HG03521 (cell line): ENCODE measurements around the gene SPINDOC.
"Not testable (repeated sequence)": the region's sequence is repeated elsewhere in the genome, so short reads cannot be mapped to it uniquely, and the experiment has no call there.

ENCODE experiments used
- ATAC-seq: cut with Tn5 transposase; IDR thresholded peaks from one replicate; pipeline ENCODE4 v1.9.1; 2021; ENCODE audit warnings: mild to moderate bottlenecking, moderate library complexity; ENCODE audit not compliant: unreplicated experiment

Gene SPINDOC

GRCh38 chr11:63813035-63813562 is at the start of gene SPINDOC:
TSS of gene SPINDOC (plus strand) at chr11:63813456. CDS start at chr11:63813687, 231 bp downstream.
- peak; percentile 78 for ATAC-seq

DNA sequence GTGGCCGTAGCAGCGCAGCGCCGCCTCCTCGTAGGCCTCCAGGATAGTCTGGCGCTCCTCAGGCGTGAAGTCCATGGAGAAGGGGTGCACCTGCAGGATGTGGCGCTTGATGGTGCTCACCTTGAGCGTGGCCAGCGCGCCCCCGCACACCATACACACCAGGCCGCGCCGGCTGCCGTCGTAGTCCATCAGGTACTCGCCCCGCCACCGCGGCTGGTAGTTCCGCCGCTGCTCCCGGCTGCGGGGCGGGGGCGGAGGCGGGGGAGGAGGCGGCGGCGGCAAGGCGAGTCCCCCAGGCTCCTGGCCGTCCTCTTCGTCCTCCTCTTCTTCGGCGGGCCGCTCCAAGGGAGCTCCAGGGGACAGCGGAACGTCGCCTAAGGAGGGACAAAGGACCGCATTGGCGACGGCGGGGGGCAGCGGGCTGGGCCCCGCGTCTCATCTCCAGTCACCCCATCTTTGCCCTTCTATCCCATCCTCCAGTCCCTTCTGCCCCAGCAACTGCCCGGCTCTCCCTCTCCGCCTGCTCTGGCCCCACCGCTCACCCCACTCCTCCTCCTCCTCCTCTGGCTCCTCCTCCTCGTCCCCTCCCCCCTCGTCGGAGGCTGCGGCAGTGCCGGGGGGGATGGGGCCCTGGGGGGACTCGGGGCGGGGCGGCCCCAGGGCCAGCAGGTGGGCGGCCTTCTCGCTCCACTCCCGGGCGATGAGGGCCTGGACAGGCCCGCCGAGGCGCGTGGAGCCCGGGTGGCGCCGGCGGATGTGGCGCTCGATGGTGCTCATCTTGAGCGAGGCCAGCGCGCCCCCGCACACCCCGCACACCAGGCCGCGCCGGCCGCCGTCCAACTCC is 49.5 kb upstream of the SPINDOC start:
- no peak for ATAC-seq

- no peak for ATAC-seq
Observed at GRCh38 chr11:63764340-63764678, 48.9 kb upstream of the SPINDOC start.

- no peak for ATAC-seq
Observed at GRCh38 chr11:63764679-63765647, 48.3 kb upstream of the SPINDOC start.

GRCh38 chr11:63765688-63766241 is 47.5 kb upstream of the SPINDOC start:
- ATAC-seq = no peak

GRCh38 chr11:63766531-63767235 is 46.6 kb upstream of the SPINDOC start:
- no peak for ATAC-seq

- ATAC-seq = no peak
Observed at GRCh38 chr11:63767267-63767564, 46.0 kb upstream of the SPINDOC start.

DNA sequence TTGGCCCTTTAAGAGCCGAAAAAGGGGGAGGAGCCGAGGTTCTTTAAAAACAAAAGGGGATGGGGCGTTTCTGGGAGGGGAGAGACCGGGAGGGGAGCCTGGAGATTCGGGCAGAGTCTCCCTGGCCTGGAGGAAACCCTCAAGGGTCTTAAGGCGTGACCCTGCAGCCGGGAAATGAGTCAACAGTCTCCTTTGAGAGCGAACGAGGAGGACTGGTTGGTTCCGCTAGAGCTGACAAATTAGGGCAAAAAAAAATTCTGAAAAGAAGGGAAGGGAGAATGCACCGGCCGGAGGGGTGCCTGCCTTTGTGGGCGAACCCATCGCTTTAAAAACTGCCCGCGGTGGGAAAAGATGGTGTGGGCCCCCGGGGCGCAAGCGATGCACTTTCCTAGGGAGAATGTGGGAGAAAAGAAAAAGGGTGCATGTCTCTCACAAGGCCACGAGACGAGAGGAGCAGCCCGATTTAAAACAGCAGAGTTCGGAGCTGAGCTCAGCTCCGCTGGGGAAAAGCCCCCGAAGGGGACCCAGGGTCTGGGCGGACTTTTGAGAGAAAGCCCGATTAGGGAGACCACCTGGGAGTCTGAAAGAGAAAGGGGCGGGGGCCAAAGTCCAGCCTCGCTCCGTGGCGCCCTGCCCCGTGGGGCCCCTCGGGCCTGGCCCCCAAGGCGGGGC is 45.6 kb upstream of the SPINDOC start:
- no peak for ATAC-seq

DNA sequence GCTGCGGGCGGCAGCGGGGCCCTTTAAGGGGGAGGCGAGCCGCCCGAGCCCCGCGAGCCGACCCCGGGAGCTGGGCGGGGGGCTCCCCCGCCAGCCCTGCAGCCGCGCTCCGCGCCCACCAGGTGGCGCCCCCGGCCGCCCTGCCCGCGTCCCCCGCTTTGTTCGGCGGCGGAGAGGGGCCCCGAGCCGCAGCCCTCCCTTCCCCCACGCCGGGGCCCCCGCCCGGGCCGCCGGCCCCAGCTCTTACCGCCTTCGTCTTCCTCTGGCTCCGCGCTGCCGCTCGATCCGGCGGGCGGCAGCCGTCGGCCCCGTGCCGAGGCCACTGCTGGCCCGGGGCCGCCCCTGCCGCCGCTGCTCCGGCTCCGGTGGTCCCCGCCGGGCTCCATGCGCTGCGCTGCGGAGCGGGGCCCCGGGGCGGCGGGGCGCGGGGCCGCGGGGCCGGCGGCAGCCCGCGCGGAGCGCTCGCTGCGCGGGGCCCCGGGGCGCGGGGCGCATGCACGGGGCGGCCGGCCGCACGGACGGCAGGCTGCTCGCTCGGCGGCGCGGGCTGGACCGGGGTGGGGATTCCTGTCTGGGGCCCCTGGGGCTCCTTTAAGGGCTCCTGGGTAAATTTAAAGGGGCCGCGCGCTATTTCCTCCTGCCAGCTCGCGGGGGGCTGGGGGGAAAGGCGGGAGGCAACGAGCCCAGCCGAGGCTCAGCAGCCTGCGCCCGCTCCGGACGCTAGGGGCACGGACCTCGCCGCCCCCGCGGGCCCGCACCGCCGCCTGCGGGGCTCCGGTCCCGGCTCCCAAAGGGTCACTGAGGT is 44.8 kb upstream of the SPINDOC start, which contains the start of gene ZFTA:
ZFTA (minus strand) TSS at position 539 of the 805 bp plus-strand sequence; CDS start at position 386, 153 bp downstream.
- peak; percentile 60 for ATAC-seq

GRCh38 chr11:63769042-63769713 is 44.1 kb upstream of the SPINDOC start:
- peak; percentile 26 for ATAC-seq

GRCh38 chr11:63769714-63770455 is 43.4 kb upstream of the SPINDOC start:
- no peak for ATAC-seq

DNA sequence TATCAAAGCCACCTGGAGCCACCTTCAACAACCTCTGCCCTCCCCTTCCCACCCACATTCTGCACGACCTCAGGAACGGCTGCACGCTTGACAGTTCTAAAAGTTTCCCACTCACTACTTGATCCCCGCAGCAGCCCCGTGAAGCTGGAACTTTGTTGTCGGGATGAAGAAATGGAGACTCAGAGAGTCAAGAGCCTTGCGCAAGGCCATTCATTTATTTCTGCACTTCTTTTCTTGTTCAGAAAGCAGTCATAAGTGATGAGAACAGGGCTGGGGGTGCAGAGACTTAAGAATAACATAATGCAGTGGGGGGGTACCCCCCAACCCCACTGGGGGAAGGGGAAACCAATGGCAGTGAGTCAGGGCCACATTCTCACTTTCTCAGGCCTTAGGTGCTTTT is 42.5 kb upstream of the SPINDOC start:
- ATAC-seq = no peak

DNA sequence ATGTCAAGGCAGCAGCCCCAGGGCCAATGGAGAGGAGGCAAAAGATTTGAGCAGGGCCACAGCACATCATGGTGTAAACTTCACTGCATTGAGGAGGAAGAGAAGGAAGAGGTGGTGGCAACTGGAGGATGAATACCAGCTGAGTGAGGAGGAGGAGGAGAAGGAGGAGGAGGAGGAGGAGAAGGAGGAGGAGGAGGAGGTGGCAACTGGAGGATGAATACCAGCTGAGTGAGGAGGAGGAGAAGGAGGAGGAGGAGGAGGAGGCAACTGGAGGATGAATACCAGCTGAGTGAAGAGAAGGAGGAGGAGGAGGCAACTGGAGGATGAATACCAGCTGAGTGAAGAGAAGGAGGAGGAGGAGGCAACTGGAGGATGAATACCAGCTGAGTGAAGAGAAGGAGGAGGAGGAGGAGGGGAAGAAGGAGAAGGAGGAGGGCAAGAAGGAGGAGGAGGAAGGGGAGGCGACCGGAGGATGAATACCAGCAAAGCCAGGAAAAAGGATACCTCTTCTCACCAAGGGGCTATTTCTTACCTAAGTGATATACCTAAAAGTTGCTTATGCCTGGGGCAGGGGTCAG is 41.4 kb upstream of the SPINDOC start:
- ATAC-seq = not testable (repeated sequence)

DNA sequence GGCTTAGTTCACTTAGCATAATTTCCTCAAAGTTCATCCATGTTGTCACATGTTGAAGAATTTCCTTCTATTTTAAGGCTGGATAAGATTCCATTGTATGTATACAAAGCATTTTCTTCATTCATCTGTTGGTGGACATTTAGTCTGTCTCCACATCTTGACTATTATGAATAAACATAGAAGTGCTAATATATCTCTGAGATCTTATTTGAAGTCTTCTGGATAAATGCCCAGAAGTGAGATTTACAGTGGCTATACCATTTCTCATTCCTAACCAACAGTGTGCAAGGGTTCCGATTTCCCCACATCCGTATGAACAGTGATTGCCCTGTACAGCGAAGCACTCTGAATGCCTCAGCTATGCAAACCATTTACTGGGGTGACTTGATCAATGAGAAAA is 38.1 kb upstream of the SPINDOC start:
- no peak for ATAC-seq

GRCh38 chr11:63779039-63779438 is 34.2 kb upstream of the SPINDOC start:
- no peak for ATAC-seq

- ATAC-seq = no peak
Observed at GRCh38 chr11:63782749-63783148, 30.5 kb upstream of the SPINDOC start.

DNA sequence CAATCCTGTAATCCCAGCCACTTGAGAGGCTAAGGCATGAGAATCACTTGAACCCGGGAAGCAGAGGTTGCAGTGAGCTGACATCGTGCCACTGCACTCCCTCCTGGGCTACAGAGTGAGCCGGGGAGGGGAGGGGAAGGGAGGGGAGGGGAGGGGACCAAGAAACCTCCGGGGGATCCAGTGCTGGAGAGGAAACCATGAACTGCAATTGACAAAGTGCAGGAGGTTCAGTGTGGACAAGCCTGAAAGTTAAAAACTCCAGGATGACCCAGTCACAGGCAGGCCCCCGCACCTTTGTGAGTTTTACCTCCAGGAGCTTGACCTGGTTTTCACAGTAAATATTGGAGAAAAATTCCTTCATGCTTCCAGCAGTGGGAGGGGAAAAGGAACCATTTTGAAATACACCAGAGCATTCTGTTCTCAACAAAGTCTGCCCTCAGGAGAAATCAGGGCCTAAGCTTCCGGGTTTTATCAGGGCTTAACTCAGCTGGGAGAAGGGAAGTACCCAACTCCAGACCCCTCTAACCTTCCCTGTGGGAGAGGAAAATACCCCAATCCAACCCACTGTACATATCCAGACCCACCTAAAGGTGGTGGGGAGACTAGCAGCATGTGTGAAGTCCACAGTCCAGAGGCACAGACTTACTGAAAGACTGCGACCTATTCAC is 29.2 kb upstream of the SPINDOC start:
- no peak for ATAC-seq
